HPDE6-E6E7 (cell line): Measurements from ENCODE around the gene XPR1.

Experiments
- DNase-seq: peaks from one replicate; pipeline ENCODE4 v3.0.0; 2011; ENCODE audit warnings: missing footprints; ENCODE audit errors: extremely low spot score

XPR1 gene

GRCh38 chr1:180631766-180632325 lies at the start of gene XPR1:
TSS of gene XPR1 (plus strand) at chr1:180632022. CDS start at chr1:180632202, 180 bp downstream.
- peak; percentile 81 for DNase-seq

- no peak for DNase-seq
These were observed 47.0 kb upstream of the XPR1 start for GRCh38 chr1:180584869-180585268.

- DNase-seq: no peak
These were observed 45.8 kb upstream of the XPR1 start for GRCh38 chr1:180585994-180586359.

GRCh38 chr1:180586671-180587155 lies 45.1 kb upstream of the XPR1 start:
- peak; percentile 54 for DNase-seq

GRCh38 chr1:180588121-180588520 lies 43.7 kb upstream of the XPR1 start:
- no peak for DNase-seq

GRCh38 chr1:180590889-180591288 lies 40.9 kb upstream of the XPR1 start:
- DNase-seq: no peak

- DNase-seq: no peak
These were observed 38.4 kb upstream of the XPR1 start for GRCh38 chr1:180593382-180593781.

- peak; percentile 45 for DNase-seq
These were observed 37.1 kb upstream of the XPR1 start for GRCh38 chr1:180594723-180595122.

GRCh38 chr1:180595966-180596365 lies 35.9 kb upstream of the XPR1 start:
- DNase-seq: no peak

- no peak for DNase-seq
These were observed 34.3 kb upstream of the XPR1 start for GRCh38 chr1:180597520-180597919.

GRCh38 chr1:180598333-180598974 lies 33.4 kb upstream of the XPR1 start:
- peak; percentile 63 for DNase-seq

- no peak for DNase-seq
These were observed 31.5 kb upstream of the XPR1 start for GRCh38 chr1:180600343-180600742.

GRCh38 chr1:180601512-180601911 lies 30.3 kb upstream of the XPR1 start:
- no peak for DNase-seq

GRCh38 chr1:180603223-180603849 lies 28.5 kb upstream of the XPR1 start:
- no peak for DNase-seq

GRCh38 chr1:180603850-180604226 lies 28.0 kb upstream of the XPR1 start:
- DNase-seq: no peak

- no peak for DNase-seq
These were observed 25.7 kb upstream of the XPR1 start for GRCh38 chr1:180606155-180606554.

- DNase-seq: no peak
These were observed 21.9 kb upstream of the XPR1 start for GRCh38 chr1:180609643-180610555.

- no peak for DNase-seq
These were observed 21.2 kb upstream of the XPR1 start for GRCh38 chr1:180610556-180611015.

- DNase-seq: peak; percentile 38
These were observed 20.5 kb upstream of the XPR1 start for GRCh38 chr1:180611016-180611930.

GRCh38 chr1:180612632-180613031 lies 19.2 kb upstream of the XPR1 start:
- no peak for DNase-seq

- DNase-seq: no peak
These were observed 17.1 kb upstream of the XPR1 start for GRCh38 chr1:180614730-180615129.
